COLO829 (cell line): ENCODE measurements around the gene ISM1.
"Not testable (repeated sequence)": the region's sequence is repeated elsewhere in the genome, so short reads cannot be mapped to it uniquely, and the experiment has no call there.

Experiments used
- DNase-seq: peaks from one replicate; pipeline ENCODE4 v3.0.0; 2012; ENCODE audit warnings: low spot score

Gene ISM1

DNA sequence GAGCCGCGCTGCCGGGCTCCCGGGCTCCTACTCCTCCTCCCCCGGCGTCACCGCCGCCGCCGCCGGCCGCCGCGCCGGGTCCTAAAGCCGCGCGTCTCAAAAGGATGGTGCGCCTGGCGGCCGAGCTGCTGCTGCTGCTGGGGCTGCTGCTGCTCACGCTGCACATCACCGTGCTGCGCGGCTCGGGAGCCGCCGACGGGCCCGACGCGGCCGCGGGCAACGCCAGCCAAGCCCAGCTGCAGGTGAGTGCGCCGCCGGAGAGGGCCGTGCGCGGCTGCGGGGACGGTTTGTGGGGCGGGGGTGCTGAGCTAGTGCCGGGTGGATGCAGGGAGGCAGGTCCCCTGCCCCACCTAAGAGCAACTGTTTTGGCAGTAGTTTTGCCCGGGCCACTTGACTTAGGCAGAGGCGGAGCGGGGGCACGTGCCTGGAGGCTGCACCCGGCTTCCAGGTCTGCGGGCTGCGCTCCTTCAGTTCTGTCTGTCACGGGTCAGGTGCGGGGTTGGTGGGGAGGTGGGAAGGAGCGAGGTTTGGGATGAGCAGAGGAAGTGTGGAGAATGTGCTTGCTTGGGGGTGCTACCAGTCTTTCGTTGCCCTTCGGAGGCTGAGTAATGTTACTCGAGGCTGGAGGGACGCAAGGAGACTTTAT is 722 bp downstream of the ISM1 start:
- DNase-seq, result peak; percentile 40

GRCh38 chr20:13222319-13222716 is 1.2 kb downstream of the ISM1 start:
- no peak for DNase-seq

GRCh38 chr20:13223736-13224520 is 2.9 kb downstream of the ISM1 start:
- no peak for DNase-seq

- DNase-seq, result no peak
These were observed 5.3 kb downstream of the ISM1 start for GRCh38 chr20:13226367-13226766.

- no peak for DNase-seq
These were observed 7.7 kb downstream of the ISM1 start for GRCh38 chr20:13228771-13229170.

GRCh38 chr20:13229538-13229937 is 8.5 kb downstream of the ISM1 start:
- no peak for DNase-seq

DNA sequence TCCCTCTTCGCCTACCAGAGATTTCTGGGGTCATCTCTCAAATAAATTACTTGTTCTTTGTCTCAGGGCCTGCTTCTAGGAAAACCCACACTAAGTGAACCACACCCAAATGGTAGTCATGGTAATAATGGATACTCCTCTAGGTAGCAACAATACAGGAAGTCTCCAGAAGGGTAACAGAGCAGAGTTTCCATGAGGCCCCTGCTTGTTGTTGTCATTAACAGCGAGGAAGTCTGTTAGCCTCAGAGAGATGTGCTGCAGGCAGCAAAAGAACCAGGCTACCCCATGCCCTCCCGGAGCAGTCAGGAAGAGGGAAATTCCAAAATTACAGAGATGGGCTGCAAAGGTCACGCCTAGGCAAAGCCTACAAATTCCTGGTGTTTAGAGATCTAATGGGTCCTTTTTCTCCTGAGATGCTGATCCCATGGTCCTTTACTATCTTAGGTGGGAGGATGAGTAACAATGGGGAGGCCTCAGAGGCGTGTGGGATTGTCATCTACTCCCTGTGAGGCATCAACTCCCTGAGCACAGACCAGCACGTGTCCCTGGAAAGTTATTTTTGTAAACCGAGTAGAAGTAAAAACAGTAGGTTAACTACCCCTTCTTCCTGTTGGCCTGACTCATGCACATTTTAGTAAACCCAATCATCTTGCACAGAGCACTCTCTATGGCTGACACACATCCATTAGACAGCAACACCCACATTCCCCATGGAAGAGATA is 10.1 kb downstream of the ISM1 start:
- peak; percentile 51 for DNase-seq

DNA sequence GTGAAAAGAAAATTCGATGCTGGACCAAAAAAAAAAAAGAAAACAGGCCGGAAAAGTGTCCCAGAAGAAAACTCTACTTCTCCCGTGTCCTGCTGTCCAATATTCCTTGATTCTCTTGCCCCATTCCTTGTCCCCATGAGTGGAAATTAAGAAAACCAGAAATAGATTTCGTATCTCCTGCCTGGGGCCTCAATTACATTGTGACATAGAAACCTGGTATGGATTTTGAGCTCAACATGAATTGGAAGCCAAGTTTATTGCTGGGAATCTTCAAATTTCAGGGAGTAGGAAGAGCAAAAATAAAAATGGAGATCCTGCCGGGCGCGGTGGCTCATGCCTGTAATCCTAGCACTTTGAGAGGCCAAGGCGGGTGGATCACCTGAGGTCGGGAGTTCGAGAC is 11.9 kb downstream of the ISM1 start:
- DNase-seq, result no peak

DNA sequence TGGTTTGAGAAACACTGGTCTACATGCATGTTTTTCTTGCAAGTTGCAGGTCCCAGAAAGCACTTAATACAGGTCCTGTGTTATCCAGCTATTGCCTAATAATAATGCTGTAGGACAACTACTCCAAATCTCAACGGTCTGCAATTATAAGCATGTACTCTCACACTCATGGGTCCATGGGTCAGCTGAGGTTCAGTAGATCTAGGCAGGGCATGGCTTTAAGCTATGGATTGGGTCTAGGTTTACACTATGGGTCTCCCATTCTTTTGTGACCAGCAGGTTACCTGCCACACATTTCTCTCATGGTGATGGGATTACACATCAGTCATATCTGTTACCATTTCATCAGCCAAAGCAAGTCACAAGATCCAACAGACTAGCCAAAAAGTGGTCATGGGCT is 13.9 kb downstream of the ISM1 start:
- DNase-seq, result no peak

GRCh38 chr20:13236360-13236759 is 15.3 kb downstream of the ISM1 start:
- not testable (repeated sequence) for DNase-seq

DNA sequence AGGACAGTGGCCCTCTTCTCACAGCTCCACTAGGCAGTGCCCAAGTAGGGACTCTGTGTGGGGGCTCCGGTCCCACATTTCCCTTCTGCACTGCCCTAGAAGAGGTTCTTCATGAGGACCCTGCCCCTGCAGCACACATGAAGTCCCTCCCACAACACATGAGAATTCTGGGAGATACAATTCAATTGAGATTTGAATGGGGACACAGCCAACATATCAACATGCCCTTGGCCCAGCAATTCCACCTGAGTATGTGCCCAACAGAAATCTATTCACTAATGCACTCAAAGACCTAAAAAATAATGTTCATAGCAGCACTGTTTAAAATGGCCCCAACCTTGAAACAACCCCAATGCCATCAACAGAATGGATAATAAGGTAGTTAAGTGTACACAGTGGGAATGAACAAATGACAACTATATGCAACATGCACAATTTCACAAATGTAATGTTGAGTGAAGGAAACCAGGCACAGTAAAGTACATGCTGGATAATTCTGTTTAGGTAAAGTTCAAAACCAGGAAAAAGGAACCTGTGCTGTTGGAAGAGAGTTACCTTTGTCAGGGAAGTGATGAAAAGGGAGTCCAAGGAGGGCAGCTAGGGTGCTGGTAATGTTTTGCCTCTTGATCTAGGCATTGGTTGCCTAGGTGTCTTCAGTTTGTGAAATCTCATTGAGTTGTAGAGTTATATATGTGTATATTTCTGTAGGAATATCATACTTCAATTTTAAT is 16.1 kb downstream of the ISM1 start:
- no peak for DNase-seq

DNA sequence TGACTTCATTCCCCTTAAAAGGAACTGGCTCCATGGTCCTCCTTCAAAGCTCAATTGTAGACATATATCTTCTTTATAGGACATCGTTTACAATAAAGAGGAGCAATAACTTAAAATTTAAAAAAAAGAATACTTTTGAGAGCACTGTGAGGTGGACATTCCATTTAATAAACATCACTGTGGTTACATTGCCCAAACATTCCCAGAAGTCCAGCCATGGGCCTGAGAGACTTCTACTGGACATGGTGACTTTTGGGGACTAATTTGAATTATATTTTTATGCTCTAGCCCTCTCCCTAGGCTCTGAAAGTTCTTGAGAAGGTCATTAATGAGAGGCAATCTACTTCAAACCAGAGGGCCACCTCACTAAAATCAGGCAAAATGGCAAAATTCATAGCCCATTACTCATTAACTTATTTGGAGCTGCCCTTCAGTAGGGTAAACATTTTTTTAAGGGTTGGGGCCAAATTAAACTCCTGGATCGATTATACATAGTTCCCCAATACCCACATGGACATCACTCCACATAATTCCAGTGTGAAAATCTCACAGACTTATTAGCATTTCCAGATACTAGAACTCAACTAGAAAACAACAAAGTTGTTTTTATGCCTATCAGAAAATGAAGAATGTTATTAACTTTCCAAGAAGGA is 17.1 kb downstream of the ISM1 start:
- DNase-seq, result no peak

DNA sequence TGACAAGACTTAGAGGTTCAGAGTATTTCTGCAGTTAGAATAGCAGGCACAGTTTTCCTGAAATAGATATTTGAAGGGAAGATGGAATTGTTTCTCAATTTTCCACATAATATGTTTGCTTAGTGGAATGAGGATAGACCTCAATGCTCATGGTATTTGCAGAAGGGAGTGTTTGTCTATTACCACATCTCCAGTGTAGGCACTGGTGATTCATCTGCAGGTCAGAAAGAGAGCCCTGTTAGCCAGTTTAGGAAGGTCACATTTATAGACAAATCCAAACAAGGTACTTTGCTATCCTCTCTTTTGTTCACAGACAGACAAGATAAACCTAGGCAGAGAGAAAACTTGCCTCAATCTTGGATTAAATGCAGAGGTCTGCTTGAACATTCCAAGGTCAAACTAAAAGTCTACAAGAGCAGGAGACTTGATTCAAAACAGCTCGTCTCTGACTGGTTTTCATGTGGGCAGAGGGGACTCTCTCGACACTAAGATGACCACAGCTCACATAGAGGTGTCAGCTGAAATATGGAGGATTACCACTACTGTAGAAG is 22.8 kb downstream of the ISM1 start:
- no peak for DNase-seq

DNA sequence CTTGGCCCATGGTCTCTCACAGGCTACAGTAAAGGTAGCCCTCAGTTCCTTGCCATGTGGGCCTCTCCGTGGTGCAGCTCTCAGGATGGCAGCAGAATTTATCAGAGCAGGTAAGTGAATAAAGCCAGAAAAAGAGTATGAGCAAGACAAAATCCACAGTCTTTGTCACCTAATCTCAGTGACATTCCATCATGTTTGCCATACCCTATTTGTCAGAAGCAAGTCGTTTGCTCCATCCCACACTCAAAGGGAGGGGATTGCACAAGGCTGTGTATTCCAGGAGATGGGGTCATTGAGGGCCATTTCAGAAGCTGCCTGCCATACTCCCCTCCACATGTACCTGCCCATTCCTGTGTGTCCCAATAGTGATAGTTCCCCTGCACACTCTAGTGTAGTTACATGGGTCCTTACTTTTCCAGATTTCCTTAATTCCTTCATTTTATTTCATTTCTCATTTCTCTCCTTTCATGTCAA is 24.2 kb downstream of the ISM1 start:
- no peak for DNase-seq

- DNase-seq, result no peak
These were observed 28.2 kb downstream of the ISM1 start for GRCh38 chr20:13249118-13249797.

DNA sequence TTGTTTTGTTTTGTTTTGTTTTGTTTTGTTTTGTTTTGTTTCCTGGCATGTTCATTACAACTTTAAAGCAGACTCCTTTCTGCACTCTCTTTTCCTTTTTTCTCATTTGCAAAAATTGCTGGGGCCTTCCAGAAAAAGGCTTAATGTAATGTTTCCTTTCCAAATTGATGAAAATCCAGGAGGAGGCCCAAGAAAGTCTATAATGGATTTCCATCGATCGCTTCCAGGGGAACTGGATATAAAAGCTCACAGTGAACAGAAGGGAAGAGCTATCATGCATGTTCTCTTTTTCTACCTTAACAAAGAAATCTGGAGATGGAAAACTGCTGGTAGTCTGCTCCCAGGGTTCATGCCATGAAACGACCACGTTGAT is 28.7 kb downstream of the ISM1 start:
- no peak for DNase-seq

- DNase-seq, result no peak
These were observed 29.2 kb downstream of the ISM1 start for GRCh38 chr20:13250251-13250650.

GRCh38 chr20:13251106-13251903 is 30.2 kb downstream of the ISM1 start:
- peak; percentile 62 for DNase-seq

GRCh38 chr20:13251904-13252297 is 30.8 kb downstream of the ISM1 start:
- no peak for DNase-seq

DNA sequence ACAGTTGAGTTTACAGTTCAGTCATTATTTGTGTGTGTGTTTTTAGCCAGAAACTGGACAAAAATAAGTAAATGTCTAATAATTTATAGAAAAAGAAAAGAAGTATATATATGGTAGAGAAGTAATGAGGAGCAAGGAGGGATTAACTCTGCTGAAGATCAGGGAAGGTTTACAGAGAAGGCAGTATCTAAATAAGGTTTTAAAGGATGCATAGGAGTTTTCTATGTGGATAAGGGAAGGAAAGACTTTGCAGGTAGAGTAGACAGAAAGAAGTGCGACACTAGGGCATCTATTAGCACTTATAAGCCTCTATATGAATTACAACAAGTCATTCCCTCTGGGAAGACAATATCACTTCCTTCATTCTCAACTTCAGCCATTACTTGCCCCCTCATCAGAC is 34.3 kb downstream of the ISM1 start:
- DNase-seq, result no peak
